K562 (cell line): ENCODE measurements around the gene DVL2. TPM values are rescaled to one million over a fixed set of nuclear protein-coding genes. Genes with fewer than 3 reads are reported as not detected.

Experiments used
- CREM ChIP-seq: IDR thresholded peaks from 2 replicates; pipeline ENCODE4 v1.6.1; 2014; ENCODE audit warnings: antibody characterized with exemption, low read depth
- KAT2B ChIP-seq: IDR thresholded peaks from one replicate; pipeline ENCODE4 v1.6.1; 2012; ENCODE audit warnings: low read depth, mild to moderate bottlenecking, control low read depth, inconsistent platforms, low read length, moderate library complexity
- MTA1 ChIP-seq: fragments of 450-650 bp; IDR thresholded peaks from 2 replicates; pipeline ENCODE4 v1.6.1; 2017; ENCODE audit warnings: borderline replicate concordance
- POLR2G ChIP-seq: fragments of 200-400 bp; formaldehyde crosslinking; IDR thresholded peaks from 2 replicates; pipeline ENCODE4 v1.6.1; 2017; ENCODE audit warnings: low read depth, mild to moderate bottlenecking, antibody characterized with exemption, low read length, moderate library complexity
- RB1 ChIP-seq: fragments of 450-650 bp; IDR thresholded peaks from 2 replicates; pipeline ENCODE4 v1.6.1; 2017; ENCODE audit warnings: low read depth, mild to moderate bottlenecking
- SIN3A ChIP-seq, 2 experiments: fragments of 150-350 bp in 1 of 2; IDR thresholded peaks; 2 replicates each; pipeline ENCODE4 v1.6.1; 2011 to 2016; ENCODE audit warnings: borderline replicate concordance in 2 of 2, low read depth in 2 of 2, low read length in 2 of 2, mild to moderate bottlenecking in 2 of 2, moderate library complexity in 2 of 2; ENCODE audit not compliant: control insufficient read depth in 1 of 2
- SP1 ChIP-seq: sonication (generic); formaldehyde crosslinking; IDR thresholded peaks from 2 replicates; pipeline ENCODE4 v1.8.1; 2022; ENCODE audit warnings: mild to moderate bottlenecking, missing genetic modification reagents
- ZFX ChIP-seq: sonication (generic); formaldehyde crosslinking; IDR thresholded peaks from 2 replicates; pipeline ENCODE4 v1.8.0; 2022; ENCODE audit warnings: mild to moderate bottlenecking, missing genetic modification reagents, moderate library complexity
- ZMIZ1 ChIP-seq, 2 experiments: fragments of 150-350 bp in 1 of 2; IDR thresholded peaks; 2 replicates each; pipeline ENCODE4 v1.6.1; 2012 to 2016; ENCODE audit warnings: low read depth in 2 of 2, low read length in 2 of 2, mild to moderate bottlenecking in 1 of 2, moderate library complexity in 1 of 2
- ZNF586 ChIP-seq: fragments of 450-650 bp; formaldehyde crosslinking; conservative IDR thresholded peaks from 2 replicates; pipeline ENCODE4 v1.4.0; 2020; ENCODE audit warnings: mild to moderate bottlenecking, moderate library complexity
- polyA plus RNA-seq, 8 experiments: library from polyadenylated mRNA; depleted of rRNA in 4 of 8; stranded (reverse) in 5 of 8; unstranded in 3 of 8; fragments of >200 nt; fragmentation: Nextera tagmentation in 2 of 8; fragmentation: Illumina TruSeq in 1 of 8; extraction: Ambion mirVana in 2 of 8; extraction: Trizol in 1 of 8; gene quantifications; 2 replicates each; pipeline versions ENCODE4 v1.2.1 to v1.2.3, GENCODE V29; 2011 to 2014; ENCODE audit warnings: inconsistent platforms in 1 of 8, missing spikeins in 1 of 8
- total RNA-seq, 7 experiments: library from RNA; depleted of rRNA in 6 of 7; stranded (reverse); fragments of >200 nt in 6 of 7; fragmentation: Illumina TruSeq in 2 of 7; extraction: Trizol in 2 of 7; gene quantifications; 2 replicates each; pipeline versions ENCODE4 v1.2.1 to v1.2.3, GENCODE V29; 2011 to 2021; ENCODE audit warnings: low replicate concordance in 1 of 7
- TF ChIP-seq, protein P1 (sequence below): sonication (generic); formaldehyde crosslinking; IDR thresholded peaks from 2 replicates; pipeline ENCODE4 v1.8.0; 2023; ENCODE audit warnings: mild to moderate bottlenecking, missing genetic modification reagents
- TF ChIP-seq, protein P2 (sequence below), 2 experiments: fragments of 450-650 bp; conservative IDR thresholded peaks; 2 replicates each; pipeline ENCODE4 v1.6.1; 2017; ENCODE audit warnings: mild to moderate bottlenecking in 2 of 2, moderate library complexity in 2 of 2

Gene DVL2
- total and polyA plus RNA-seq, 9 of the 15 experiments (the other 6 are each of a cell fraction or from before 2014, with no cell fraction given), result 1.3 to 49.5 (median 24.3) TPM

GRCh38 chr17:7281074-7281952, 47.0 kb upstream of the DVL2 start, which contains the start of gene SLC2A4 (continued):
- TF ChIP-seq, protein P1, sequence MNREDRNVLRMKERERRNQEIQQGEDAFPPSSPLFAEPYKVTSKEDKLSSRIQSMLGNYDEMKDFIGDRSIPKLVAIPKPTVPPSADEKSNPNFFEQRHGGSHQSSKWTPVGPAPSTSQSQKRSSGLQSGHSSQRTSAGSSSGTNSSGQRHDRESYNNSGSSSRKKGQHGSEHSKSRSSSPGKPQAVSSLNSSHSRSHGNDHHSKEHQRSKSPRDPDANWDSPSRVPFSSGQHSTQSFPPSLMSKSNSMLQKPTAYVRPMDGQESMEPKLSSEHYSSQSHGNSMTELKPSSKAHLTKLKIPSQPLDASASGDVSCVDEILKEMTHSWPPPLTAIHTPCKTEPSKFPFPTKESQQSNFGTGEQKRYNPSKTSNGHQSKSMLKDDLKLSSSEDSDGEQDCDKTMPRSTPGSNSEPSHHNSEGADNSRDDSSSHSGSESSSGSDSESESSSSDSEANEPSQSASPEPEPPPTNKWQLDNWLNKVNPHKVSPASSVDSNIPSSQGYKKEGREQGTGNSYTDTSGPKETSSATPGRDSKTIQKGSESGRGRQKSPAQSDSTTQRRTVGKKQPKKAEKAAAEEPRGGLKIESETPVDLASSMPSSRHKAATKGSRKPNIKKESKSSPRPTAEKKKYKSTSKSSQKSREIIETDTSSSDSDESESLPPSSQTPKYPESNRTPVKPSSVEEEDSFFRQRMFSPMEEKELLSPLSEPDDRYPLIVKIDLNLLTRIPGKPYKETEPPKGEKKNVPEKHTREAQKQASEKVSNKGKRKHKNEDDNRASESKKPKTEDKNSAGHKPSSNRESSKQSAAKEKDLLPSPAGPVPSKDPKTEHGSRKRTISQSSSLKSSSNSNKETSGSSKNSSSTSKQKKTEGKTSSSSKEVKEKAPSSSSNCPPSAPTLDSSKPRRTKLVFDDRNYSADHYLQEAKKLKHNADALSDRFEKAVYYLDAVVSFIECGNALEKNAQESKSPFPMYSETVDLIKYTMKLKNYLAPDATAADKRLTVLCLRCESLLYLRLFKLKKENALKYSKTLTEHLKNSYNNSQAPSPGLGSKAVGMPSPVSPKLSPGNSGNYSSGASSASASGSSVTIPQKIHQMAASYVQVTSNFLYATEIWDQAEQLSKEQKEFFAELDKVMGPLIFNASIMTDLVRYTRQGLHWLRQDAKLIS (CRISPR knock-in tag), result 0 out of 2 replicates have a peak, but pooled peaks have one; percentile 10
- TF ChIP-seq KAT2B (no peak), SIN3A (IDR thresholded peaks at IDR 0.05; ENCODE audit: borderline replicate concordance in 2 of 2, control insufficient read depth in 1 of 2, low read depth in 2 of 2, low read length in 2 of 2) (peak; percentile 80; a peak in 2 of 4 replicates), RB1 (peak; percentile 16; the same call in 1 of the 2 replicates), CREM (peak; percentile 16; the same call in 1 of the 2 replicates), MTA1 (no peak), ZMIZ1 (IDR thresholded peaks at IDR 0.05; ENCODE audit: low read depth in 2 of 2, low read length in 2 of 2) (no peak), ZNF586 (CRISPR knock-in tag) (no peak), ZFX (peak; percentile 34; the same call in 1 of the 2 replicates), SP1 (CRISPR knock-in tag) (peak; percentile 58; the same call in 1 of the 2 replicates), POLR2G (peak; percentile 59)
- TF ChIP-seq, protein P2, sequence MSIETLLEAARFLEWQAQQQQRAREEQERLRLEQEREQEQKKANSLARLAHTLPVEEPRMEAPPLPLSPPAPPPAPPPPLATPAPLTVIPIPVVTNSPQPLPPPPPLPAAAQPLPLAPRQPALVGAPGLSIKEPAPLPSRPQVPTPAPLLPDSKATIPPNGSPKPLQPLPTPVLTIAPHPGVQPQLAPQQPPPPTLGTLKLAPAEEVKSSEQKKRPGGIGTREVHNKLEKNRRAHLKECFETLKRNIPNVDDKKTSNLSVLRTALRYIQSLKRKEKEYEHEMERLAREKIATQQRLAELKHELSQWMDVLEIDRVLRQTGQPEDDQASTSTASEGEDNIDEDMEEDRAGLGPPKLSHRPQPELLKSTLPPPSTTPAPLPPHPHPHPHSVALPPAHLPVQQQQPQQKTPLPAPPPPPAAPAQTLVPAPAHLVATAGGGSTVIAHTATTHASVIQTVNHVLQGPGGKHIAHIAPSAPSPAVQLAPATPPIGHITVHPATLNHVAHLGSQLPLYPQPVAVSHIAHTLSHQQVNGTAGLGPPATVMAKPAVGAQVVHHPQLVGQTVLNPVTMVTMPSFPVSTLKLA (conservative IDR thresholded peaks at IDR 0.05), result peak; percentile 98 to 99
